Astrocyte of the spinal cord (primary cell): ENCODE data around the gene DEFB124.
"Not testable (repeated sequence)": the region's sequence is repeated elsewhere in the genome, so short reads cannot be mapped to it uniquely, and the experiment has no call there.

Experiments
- DNase-seq: peaks from one replicate; pipeline ENCODE4 v3.0.0; 2011; ENCODE audit warnings: low read depth, low spot score
- H3K4me3 ChIP-seq: 2 replicates; pipeline ENCODE4 v1.5.1; 2011; ENCODE audit warnings: low read depth, mild to moderate bottlenecking, low read length, moderate library complexity
- CTCF ChIP-seq: IDR thresholded peaks from 2 replicates; pipeline ENCODE4 v1.5.1; 2012; ENCODE audit warnings: low read depth, mild to moderate bottlenecking, low read length, inconsistent platforms
- in situ Hi-C: cut with HindIII; loops from 2 replicates; pipeline ENCODE4 v1.10.0; 2017; ENCODE audit warnings: low sequenced_read_pairs

Gene DEFB124

GRCh38 chr20:31452575-31452974 lies 22.4 kb downstream of the DEFB124 start:
- no peak for TF ChIP-seq CTCF
- no peak overlapping the region for H3K4me3 ChIP-seq
- in situ Hi-C loops = no loop called here
- no peak for DNase-seq

- no peak for TF ChIP-seq CTCF
- in situ Hi-C loops = no loop called here
- H3K4me3 ChIP-seq = no peak overlapping the region
- DNase-seq = no peak
These were observed 25.2 kb downstream of the DEFB124 start for GRCh38 chr20:31449511-31450414.

- in situ Hi-C loops = no loop called here
- no peak for DNase-seq
- no peak overlapping the region for H3K4me3 ChIP-seq
- TF ChIP-seq CTCF = no peak
These were observed 28.7 kb downstream of the DEFB124 start for GRCh38 chr20:31446084-31446819.

- in situ Hi-C loops = no loop called here
- no peak for DNase-seq
- no peak for TF ChIP-seq CTCF
- no peak within 1 kb of the TSS for H3K4me3 ChIP-seq
These were observed 34.8 kb downstream of the DEFB124 start, which contains the start of gene DEFB123 for GRCh38 chr20:31440012-31440659. Gene DEFB123 (plus strand): TSS chr20:31440632. CDS start chr20:31440699, 67 bp downstream.

GRCh38 chr20:31430568-31431115 lies 44.3 kb downstream of the DEFB124 start:
- DNase-seq = no peak
- H3K4me3 ChIP-seq = no peak overlapping the region
- in situ Hi-C loops = no loop called here
- no peak for TF ChIP-seq CTCF

- H3K4me3 ChIP-seq, in situ Hi-C loops: not testable (repeated sequence)
These were observed 47.4 kb downstream of the DEFB124 start for GRCh38 chr20:31427576-31427975.

GRCh38 chr20:31426891-31427551 lies 47.9 kb downstream of the DEFB124 start:
- DNase-seq, in situ Hi-C loops, H3K4me3 ChIP-seq: not testable (repeated sequence)

More at GRCh38 chr20:31427576-31427975, 47.4 kb downstream of the DEFB124 start:
- not testable (repeated sequence) for DNase-seq
